Putamen (tissue), 1 donor: ENCODE measurements around the gene TCF7L2.

ENCODE experiments used
- DNase-seq: peaks from one replicate; pipeline ENCODE4 v3.0.0-alpha.2; 2016; ENCODE audit warnings: low spot score

The TCF7L2 gene

DNA sequence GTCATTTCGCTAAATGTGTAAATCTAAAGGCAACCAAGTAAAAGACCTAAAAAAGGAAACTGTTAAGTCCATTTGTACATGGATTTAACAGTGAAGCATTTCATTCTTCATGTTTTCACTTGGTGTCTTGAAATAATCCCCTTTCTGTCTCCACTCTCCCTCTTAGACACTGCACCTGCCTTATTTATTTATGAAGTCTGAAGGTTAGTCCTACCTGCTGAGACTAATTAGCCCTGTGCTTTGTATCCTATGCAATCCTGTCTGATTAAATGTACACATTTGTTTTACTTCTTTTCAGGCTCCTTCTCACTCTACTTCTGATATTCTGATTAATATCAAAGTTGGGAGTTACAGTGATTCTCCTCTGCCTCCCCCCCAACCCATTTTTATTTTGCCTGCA is 1.9 kb upstream of the TCF7L2 start:
- DNase-seq: no peak

DNA sequence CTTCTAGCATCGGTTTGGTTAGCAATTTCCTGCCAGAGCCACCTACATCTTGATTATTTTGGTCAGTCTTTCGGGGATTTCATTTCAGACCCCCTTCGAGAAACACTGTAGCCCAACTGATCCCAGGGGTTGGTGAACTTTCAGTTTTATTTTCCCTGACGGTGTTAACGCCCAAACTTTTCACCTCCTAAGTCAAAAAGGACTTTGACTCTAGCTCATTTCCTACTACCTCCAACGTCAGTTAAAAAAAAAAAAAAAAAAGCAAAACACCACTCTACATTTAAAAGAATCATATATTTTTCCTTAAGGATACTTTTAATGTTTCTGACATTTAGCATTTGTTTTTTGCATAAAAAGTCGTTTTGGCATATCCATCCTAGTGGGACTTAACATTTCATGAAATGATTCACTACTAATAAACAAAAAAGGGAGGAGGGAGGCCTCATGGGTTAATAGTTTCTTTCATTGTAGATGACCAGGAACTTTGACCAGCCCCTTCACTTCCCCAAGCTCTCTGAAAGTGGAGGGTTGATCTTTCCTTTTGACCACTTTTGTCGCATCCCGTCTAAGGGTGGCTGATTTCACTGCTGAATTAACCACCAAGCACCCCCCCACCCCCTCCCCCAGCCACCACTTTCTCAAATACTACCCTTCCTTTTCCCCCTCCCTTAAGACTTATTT is 764 bp upstream of the TCF7L2 start:
- DNase-seq: peak; percentile 34

DNA sequence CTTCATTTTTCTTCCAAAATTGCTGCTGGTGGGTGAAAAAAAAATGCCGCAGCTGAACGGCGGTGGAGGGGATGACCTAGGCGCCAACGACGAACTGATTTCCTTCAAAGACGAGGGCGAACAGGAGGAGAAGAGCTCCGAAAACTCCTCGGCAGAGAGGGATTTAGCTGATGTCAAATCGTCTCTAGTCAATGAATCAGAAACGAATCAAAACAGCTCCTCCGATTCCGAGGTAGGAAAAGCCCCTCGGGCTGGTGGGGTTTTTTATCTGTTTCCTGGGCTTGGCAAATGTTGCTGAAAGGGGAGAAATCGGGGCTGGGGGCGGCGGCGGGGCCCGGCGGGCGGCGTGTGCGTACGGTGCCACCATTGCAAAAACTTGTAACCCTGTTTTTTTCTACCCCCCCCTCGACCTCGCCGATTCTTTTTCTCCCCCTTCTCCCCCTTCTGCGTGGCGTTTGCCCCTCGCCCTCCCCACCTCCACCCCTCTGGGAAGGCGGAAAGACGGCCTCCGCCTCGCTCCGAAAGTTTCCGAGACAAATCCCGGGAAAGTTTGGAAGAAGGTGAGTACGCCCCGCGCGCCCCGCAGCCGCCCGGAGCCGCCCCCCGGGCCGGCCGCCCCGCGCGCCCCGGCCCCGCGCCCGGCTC is 789 bp downstream of the TCF7L2 start:
- peak; percentile 35 for DNase-seq

- DNase-seq: peak; percentile 56
These were observed 1.6 kb downstream of the TCF7L2 start for GRCh38 chr10:112951359-112952281.

GRCh38 chr10:112952282-112953173 is 2.5 kb downstream of the TCF7L2 start:
- no peak for DNase-seq

DNA sequence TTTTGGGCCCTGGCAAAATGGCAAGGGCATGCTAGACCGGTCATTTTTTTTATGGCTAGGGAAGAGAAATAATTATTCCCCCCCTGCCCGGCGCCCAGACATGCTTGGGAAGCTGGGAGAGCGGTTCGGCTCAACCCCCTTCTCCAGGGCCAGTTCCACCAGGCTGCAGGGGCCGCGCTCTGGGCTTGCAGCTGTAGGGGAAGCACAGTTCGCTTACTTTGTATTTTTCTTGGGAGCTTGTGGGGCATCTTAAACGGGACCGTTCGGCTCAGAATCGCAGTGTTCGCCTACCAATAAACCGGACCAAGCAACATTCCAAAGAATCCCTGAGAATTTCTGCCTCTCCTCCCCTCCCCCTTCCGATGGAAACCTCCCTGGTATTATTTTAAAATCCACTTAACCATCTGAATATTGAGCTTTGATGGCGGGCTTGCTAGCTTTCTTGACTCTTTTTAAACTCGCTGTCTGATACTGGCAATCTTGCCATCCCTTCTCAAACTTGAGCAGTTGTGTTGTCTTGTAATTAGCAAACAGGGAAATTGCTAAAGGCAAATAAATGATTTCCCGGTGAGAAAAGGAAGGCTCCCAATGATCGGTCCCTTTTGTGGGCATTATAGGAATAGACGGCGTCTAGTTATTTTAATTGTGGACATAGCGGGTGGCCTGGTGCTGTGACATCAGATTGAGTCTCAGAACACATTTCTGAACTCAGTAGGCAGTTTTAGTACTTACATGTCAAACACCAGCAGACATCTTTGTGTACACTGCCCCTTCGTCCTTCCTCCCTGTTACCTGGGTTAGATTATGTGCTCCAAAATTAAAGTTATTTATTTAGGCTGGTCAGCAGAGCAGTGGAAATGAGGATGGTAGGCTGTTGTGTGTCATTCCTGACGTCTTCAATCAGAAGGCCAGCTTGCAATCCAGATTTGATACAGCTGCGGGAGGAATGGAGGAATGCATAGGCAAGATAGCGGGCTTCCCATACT is 3.4 kb downstream of the TCF7L2 start:
- DNase-seq: peak; percentile 44

- DNase-seq: no peak
These were observed 5.0 kb downstream of the TCF7L2 start for GRCh38 chr10:112954974-112955581.

GRCh38 chr10:112955582-112956421 is 5.8 kb downstream of the TCF7L2 start:
- DNase-seq: no peak

GRCh38 chr10:112956631-112957350 is 6.7 kb downstream of the TCF7L2 start:
- no peak for DNase-seq

GRCh38 chr10:112957640-112958092 is 7.6 kb downstream of the TCF7L2 start:
- DNase-seq: no peak

GRCh38 chr10:112958275-112958995 is 8.4 kb downstream of the TCF7L2 start:
- DNase-seq: no peak

DNA sequence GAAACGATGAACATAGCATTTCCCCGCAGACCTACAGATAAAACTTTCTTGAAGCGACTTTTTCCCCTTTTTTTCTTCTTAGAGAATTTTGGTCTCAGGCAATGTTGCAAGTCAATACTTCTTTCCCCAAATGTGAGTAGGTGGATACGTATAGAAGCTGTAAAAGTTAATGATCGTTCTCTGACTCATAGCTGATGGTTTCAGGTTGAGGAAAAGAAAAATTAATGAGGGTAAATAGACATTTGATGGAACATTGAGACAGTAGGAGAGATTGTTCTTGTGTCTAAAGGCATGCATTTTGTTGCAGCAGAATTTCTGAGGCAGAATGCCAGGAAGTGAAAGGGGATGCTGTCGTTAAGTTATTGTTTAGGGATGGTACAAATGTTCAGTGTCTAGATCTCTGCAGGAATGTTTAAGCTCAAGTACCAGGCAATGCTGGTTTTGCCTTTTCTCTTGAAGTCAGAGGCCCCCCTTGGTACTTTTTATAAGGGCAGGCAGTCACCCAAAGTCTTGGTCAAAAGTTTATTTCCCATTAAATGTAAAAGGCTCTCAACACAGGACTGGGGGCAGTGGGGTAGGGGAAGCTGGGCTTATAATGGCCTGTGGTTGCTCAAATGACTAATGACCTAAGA is 9.3 kb downstream of the TCF7L2 start:
- no peak for DNase-seq

DNA sequence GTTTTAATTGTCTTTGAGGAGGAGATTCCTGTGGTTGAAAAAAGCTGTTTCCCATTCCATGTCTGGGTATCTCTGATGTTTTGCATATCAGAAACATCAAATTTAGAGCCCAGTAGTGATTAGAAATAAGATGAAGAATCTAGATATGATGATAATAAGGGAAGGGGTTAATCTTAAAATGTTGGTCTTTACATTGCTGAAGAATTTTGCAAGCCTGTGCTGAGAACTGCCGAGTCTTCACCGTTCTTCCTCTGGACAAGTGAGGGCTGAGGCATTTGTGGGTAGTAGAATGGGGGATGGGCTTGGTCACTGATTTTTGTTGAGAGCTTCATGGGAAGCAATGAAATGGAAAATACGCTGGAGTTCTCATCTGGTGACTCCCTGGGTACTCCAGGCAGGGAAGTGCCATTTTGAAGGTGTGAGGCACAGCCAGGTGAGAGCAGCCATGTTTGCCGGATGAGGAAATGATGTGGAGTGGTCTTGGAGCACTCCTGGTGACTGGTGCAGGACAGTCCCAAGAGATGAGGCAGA is 10.2 kb downstream of the TCF7L2 start:
- no peak for DNase-seq

GRCh38 chr10:112961609-112962008 is 11.6 kb downstream of the TCF7L2 start:
- DNase-seq: no peak

GRCh38 chr10:112962343-112962742 is 12.3 kb downstream of the TCF7L2 start:
- DNase-seq: no peak

GRCh38 chr10:112963835-112964234 is 13.8 kb downstream of the TCF7L2 start:
- DNase-seq: no peak

DNA sequence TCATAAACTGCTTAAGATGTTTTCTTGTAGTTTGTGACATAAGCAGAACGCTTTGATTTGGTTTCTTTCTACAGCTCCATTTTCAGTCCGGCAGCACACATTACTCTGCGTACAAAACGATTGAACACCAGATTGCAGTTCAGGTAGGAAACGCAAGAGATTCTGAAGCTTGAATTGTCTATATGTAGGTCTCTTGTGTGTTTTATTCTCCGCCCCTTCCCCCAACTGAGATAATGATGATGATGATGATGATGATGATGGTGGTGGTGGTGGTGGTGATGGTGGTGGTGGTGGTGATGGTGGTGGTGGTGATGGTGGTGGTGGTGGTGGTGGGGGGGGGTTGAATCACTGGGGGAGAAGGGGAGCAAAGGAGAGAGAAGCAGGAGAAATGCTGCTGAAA is 14.4 kb downstream of the TCF7L2 start:
- no peak for DNase-seq
